Suprapubic skin (tissue), 4 donors: ENCODE results near the gene TEX48. TPM values are rescaled to one million over a fixed set of nuclear protein-coding genes. Genes with fewer than 3 reads are reported as not detected.

Experiments
- DNase-seq, 2 donors: peaks; one replicate each; pipeline ENCODE4 v3.0.0-alpha.2; 2019; ENCODE audit warnings: low spot score in 2 of 2
- H3K27ac ChIP-seq: fragments of 200-600 bp; sonication (generic); one replicate; pipeline ENCODE4 v1.5.1; 2019
- H3K27me3 ChIP-seq: fragments of 200-600 bp; sonication (generic); one replicate; pipeline ENCODE4 v1.5.1; 2019
- H3K36me3 ChIP-seq: fragments of 200-600 bp; sonication (generic); one replicate; pipeline ENCODE4 v1.5.1; 2019
- H3K4me1 ChIP-seq: fragments of 200-600 bp; sonication (generic); one replicate; pipeline ENCODE4 v1.5.1; 2019
- H3K4me3 ChIP-seq: fragments of 200-600 bp; sonication (generic); one replicate; pipeline ENCODE4 v1.5.1; 2019; ENCODE audit warnings: mild to moderate bottlenecking
- H3K9me3 ChIP-seq: fragments of 200-600 bp; sonication (generic); one replicate; pipeline ENCODE4 v1.5.1; 2019
- CTCF ChIP-seq, 2 donors: fragments of 200-600 bp in 1 of 2; fragments of 450-650 bp in 1 of 2; sonication (generic) in 1 of 2; IDR thresholded peaks; one replicate each; pipeline ENCODE4 v1.5.1; 2016 to 2019; ENCODE audit warnings: antibody characterized with exemption in 2 of 2, mild to moderate bottlenecking in 1 of 2, moderate library complexity in 1 of 2
- EP300 ChIP-seq: sonication (generic); formaldehyde crosslinking; IDR thresholded peaks from one replicate; pipeline ENCODE4 v1.6.1; 2017; ENCODE audit warnings: antibody characterized with exemption
- POLR2A ChIP-seq, 2 donors: fragments of 450-650 bp; IDR thresholded peaks; one replicate each; pipeline ENCODE4 v1.6.1; 2017; ENCODE audit warnings: antibody characterized with exemption in 2 of 2, mild to moderate bottlenecking in 2 of 2, moderate library complexity in 2 of 2
- POLR2AphosphoS5 ChIP-seq, 3 donors: sonication (generic); formaldehyde crosslinking; IDR thresholded peaks; one replicate each; pipeline ENCODE4 v1.6.1; 2017; ENCODE audit warnings: antibody characterized with exemption in 3 of 3
- WGBS: methylation state at CpG from one replicate; pipeline ENCODE4 v1.1.5; 2018; 5-methylcytosine and 5-hydroxymethylcytosine counted together
- total RNA-seq, 4 donors: library from RNA; depleted of rRNA; stranded (reverse); fragments of >200 nt; gene quantifications; one replicate each; pipeline ENCODE4 v1.1.0, GENCODE V29; 2016

The TEX48 gene
- total RNA-seq, 4 donors from 2014 or later = not detected

- TF ChIP-seq EP300 (no peak), CTCF (IDR thresholded peaks at IDR 0.05) (peak; percentile 37 to 82)
- 41% methylated on average over 10 of the region's 10 CpGs for WGBS
- Histone ChIP-seq H3K9me3 (no peaks in the 10 kb centered on the region), H3K4me1 (no peaks in the 10 kb centered on the region), H3K36me3 (no peaks in the 10 kb centered on the region), H3K27ac (no peak overlapping the region), H3K4me3 (no peak overlapping the region), H3K27me3 (peaks cover 6% of the 10 kb centered on the region)
- DNase-seq = no peak
Observed at GRCh38 chr9:114662081-114662989, 19.7 kb downstream of the TEX48 start.

GRCh38 chr9:114657705-114658104 is 24.3 kb downstream of the TEX48 start, which contains the start of gene TEX53:
TSS of gene TEX53 (minus strand) at chr9:114657805. CDS start at chr9:114657774, 31 bp downstream.
- peaks cover 5% of the 10 kb centered on the region for H3K27me3 ChIP-seq
- peaks cover 3% of the 10 kb centered on the region for H3K4me1 ChIP-seq
- H3K9me3 ChIP-seq = no peaks in the 10 kb centered on the region
- H3K4me3 ChIP-seq = no peak within 1 kb of the TSS
- no peak within 1 kb of the TSS for H3K27ac ChIP-seq
- DNase-seq = no peak
- no peaks in the 10 kb centered on the region for H3K36me3 ChIP-seq
- TF ChIP-seq POLR2A (IDR thresholded peaks at IDR 0.05) (no peak), EP300 (no peak), POLR2AphosphoS5 (IDR thresholded peaks at IDR 0.05) (no peak), CTCF (IDR thresholded peaks at IDR 0.05) (no peak)
- WGBS = 98% methylated on average over 6 of the region's 6 CpGs

- 82% methylated on average over 12 of the region's 12 CpGs for WGBS
- Histone ChIP-seq H3K36me3 (no peaks in the 10 kb centered on the region), H3K27me3 (no peaks in the 10 kb centered on the region), H3K4me1 (peaks cover 3% of the 10 kb centered on the region), H3K27ac (no peak overlapping the region), H3K4me3 (no peak overlapping the region), H3K9me3 (no peaks in the 10 kb centered on the region)
- DNase-seq = no peak
- no peak for TF ChIP-seq POLR2A (IDR thresholded peaks at IDR 0.05)
- TF ChIP-seq POLR2AphosphoS5 (IDR thresholded peaks at IDR 0.05) = no peak
- no peak for TF ChIP-seq CTCF (IDR thresholded peaks at IDR 0.05)
- no peak for TF ChIP-seq EP300
Observed at GRCh38 chr9:114656301-114656700, 25.7 kb downstream of the TEX48 start.

- TF ChIP-seq EP300 (no peak), POLR2AphosphoS5 (IDR thresholded peaks at IDR 0.05) (no peak), POLR2A (IDR thresholded peaks at IDR 0.05) (no peak), CTCF (IDR thresholded peaks at IDR 0.05) (no peak)
- no peak overlapping the region for H3K27ac ChIP-seq
- no peaks in the 10 kb centered on the region for H3K36me3 ChIP-seq
- H3K4me1 ChIP-seq = peaks cover 3% of the 10 kb centered on the region
- H3K4me3 ChIP-seq = no peak overlapping the region
- 79% methylated on average over 8 of the region's 8 CpGs for WGBS
- no peaks in the 10 kb centered on the region for H3K27me3 ChIP-seq
- no peak for DNase-seq
- no peaks in the 10 kb centered on the region for H3K9me3 ChIP-seq
Observed at GRCh38 chr9:114655689-114656088, 26.3 kb downstream of the TEX48 start.

GRCh38 chr9:114653556-114654159 is 28.3 kb downstream of the TEX48 start:
- Histone ChIP-seq H3K4me3 (no peak overlapping the region), H3K4me1 (peaks cover 3% of the 10 kb centered on the region), H3K27me3 (no peaks in the 10 kb centered on the region), H3K36me3 (no peaks in the 10 kb centered on the region), H3K9me3 (no peaks in the 10 kb centered on the region), H3K27ac (no peak overlapping the region)
- 42% methylated on average over 6 of the region's 6 CpGs for WGBS
- no peak for TF ChIP-seq EP300
- no peak for TF ChIP-seq POLR2A (IDR thresholded peaks at IDR 0.05)
- peak; percentile 69 to 90 for TF ChIP-seq CTCF (IDR thresholded peaks at IDR 0.05)
- no peak for TF ChIP-seq POLR2AphosphoS5 (IDR thresholded peaks at IDR 0.05)
- DNase-seq = peak in 1 of 2 donors; percentile 81
